Stimulated activated CD8-positive, alpha-beta memory T cell treated with anti-CD3 and anti-CD28 coated beads, Interleukin-15, amount 100 ng/mL, for 1 hour (primary cell): ENCODE measurements around the gene PDE9A.

ENCODE experiments used
- DNase-seq: peaks from one replicate; pipeline ENCODE4 v3.0.0-alpha.2; 2020; ENCODE audit warnings: low read depth

PDE9A gene

DNA sequence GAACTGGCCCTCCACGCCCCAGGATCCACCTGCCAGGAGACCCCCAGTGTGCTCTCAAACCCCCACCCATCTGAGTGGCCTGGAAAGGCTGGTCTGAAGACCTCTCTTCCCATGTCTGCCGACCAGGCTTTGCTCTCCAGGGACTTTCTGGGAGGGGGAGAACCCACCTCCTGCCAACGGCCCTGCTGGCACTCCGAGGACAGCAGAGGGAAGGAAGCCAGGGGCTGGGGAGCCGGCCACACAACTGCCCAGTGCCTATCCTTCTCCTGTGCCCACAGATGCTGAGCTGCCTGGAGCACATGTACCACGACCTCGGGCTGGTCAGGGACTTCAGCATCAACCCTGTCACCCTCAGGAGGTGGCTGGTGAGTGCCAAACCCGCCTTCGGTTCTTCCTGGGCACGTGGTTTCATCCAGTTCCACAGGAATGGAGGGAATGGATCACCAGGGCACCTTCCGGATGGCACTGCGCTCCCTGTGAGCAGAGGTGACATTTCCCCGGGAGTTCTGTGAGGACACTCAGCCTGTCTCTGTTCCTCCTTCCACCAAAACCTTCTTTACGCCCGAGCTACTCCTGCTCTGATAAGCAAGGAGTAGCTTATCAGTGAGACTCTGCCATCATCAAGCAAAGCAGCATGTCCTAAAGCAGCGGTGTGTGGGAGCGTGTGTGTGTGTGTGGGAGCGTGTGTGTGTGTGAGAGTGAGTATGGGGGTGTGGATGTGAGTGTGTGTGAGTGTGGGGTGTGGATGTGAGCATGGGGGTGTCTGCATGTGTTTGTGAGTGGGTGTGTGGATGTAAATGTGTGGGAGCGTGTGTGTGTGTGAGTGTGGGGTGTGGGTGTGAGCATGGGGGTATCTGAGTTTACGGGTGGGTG is 105.5 kb downstream of the PDE9A start:
- DNase-seq = no peak

DNA sequence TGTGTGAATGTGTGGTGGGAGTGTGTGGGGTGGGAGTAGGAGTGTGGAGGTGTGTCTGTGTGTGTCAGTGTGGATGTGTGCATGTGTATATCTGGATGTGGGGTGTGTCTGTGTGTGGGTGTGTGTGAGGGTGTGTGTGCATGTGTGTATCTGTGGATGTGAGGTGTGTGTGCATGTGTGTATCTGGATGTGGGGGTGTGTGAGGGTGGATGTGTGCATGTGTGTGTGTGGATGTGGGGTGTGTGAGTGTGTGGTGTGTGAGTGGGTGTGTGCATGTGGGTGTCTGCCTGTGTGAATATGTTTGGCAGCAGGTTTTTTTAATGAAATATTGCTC is 106.1 kb downstream of the PDE9A start:
- DNase-seq = no peak

DNA sequence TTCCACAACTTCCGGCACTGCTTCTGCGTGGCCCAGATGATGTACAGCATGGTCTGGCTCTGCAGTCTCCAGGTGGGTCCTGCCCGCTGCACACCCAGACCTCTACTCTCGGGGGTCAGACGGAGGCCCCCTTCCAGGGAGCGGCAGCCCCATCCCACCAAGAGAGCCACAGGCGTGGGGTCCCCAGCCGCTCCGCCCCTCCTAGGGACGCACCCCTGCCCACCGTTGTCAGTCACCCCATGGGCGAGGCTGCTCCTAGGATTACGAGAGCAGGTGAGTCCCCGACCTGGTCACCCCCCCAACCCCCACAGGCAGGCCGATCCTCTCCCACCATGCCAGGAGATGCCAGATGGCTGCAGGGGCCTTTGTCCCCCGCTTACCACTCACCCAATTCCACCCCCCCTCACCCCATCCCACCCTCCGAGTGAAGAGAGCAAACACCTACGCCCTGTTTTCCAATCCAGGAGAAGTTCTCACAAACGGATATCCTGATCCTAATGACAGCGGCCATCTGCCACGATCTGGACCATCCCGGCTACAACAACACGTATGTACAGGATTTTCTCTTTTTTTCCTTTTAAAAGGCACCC is 107.0 kb downstream of the PDE9A start:
- no peak for DNase-seq

DNA sequence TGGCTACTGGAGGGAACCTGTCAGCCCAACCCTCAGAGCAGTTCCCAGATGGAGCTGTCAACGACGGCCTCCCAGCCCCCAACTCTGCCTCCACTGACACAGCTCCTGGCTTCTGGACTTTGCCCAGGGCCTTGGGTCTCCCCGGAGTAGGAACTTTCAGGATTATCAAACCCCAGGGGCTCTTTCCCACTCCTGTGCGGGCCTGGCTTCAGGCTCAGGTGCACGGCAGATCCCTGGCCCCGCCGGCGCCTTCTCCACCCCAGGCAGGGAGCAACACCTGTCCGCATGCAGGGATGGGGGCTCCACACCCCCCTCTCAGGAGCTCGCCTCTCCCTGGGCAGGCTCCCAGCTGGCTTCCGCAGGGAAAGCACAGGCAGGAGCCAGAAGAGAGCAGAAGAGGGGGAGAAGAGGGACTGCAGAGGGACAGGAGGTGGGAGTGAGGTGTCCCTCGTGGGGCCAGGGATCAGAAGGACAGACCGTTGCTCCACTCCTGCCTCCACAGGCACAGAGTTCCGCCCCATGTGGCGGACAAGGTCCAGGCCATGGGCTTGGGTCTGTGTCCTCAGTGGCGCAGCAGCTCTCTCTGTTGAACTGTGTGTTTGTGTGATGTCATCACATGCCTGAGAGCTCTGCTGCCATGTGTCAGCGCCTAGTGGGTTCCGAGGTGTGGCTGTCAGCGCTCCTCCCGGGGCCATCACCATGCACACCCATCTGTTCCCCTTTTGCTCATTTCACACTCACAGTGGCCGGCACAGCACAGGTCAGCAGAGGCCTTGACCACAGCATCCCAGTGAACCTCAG is 107.7 kb downstream of the PDE9A start:
- no peak for DNase-seq

DNA sequence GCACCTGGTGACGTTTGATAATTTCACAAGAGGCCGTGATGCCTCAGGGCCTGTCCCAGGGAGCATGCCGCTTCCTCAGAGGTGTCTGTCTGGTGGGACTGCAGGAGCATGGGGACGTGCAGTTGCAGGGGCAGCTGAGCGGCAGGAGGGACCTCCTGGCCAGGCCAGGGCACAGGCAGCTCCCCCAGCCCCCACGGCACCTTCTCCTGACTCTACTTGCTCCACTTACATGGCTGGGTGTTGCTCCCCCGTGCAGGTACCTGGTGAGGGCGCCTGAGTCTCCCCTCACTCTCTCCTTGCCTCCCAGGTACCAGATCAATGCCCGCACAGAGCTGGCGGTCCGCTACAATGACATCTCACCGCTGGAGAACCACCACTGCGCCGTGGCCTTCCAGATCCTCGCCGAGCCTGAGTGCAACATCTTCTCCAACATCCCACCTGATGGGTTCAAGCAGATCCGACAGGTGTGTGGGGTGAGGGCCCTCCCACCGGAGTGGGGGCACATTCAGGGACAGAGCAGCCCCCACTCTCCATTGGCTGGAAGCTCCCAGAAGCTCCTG is 108.4 kb downstream of the PDE9A start:
- no peak for DNase-seq

DNA sequence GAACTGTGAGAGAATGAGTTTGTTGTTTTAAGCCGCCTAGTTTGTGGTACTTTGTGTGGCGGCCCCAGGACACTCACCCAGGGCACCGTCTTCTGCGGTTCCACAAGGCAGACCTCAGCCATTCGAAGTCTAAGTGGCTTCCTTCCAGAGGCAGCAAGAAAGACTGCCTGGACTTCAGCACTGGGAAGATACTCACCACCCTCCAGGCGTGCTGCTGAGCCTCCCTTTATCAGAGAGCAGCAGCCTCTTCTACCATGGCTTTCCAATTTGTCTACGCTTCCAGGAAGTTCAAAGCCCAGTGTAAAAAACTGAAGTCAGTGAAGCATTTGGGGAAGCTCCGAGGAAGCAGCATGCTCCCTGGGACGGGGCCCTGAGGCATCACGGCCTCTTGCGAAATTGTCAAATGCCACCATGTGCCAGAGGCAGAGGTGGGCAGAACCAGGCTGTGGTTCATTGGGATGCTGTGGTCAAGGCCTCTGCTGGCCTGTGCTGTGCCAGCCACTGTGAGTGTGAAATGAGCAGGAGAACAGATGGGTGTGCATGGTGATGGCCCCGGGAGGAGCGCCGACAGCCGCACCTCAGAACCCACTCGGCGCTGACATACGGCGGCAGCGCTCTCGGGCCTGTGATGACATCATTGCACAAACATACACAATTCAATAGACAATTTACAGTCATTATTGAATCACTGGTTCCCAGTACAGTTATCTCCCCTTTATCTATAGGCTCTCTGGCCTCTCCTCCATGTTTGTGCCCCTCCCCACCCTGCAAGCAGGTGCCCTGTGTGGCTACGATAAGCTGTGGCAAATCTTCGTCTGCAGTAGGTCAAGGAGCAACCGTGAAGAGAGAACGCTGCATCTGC is 110.4 kb downstream of the PDE9A start:
- DNase-seq = no peak

DNA sequence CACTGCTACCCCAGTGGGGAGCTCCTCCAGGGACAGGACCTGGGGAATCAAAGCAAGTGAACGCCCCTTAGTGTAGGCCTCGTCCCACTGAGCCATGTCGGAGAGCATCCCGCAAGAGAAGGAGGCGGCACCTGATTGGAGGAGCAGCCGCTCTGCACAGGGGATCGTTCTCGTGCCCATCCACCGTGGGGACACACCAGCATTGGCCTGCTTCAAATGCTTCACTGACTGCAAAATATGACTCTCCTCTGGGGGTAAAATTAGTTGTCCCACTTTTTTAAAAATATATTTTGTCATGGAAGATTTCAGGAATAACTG is 111.0 kb downstream of the PDE9A start:
- DNase-seq = no peak

DNA sequence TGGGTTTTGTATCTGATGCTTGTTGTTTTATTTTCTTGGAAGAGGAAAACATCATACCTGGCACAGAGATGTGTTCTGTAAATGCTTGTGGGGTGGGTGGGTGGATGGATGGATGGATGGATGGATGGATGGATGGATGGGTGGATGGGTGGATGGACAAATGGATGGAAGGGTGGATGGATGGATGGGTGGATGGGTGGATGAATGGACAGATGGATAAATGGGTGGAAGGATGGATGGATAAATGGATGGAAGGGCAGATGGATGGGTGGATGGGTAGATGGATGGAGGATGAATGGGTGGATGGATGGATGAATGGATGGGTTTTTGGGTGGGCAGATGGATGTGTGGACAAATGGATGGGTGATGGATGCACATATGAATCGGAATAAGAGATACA is 111.5 kb downstream of the PDE9A start:
- no peak for DNase-seq

DNA sequence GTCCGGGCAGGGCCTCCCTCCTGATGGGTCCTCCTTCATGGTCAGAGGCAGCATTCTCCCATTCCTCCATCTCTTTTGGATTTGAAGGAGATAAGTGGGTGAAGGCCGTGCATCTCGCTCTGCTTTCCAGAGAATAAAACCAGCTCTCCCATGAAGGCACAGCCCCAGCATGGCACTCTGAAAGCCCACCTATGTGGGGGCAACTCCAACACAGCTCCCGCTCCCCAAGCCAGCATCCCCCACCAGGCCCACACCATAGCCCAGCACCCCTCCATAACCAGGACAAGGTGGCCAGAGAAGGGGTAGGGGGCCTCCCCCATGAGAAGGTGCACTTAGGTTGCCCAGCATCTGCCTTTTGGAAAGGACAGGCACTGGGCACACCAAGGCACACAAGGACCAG is 112.2 kb downstream of the PDE9A start:
- DNase-seq = no peak

DNA sequence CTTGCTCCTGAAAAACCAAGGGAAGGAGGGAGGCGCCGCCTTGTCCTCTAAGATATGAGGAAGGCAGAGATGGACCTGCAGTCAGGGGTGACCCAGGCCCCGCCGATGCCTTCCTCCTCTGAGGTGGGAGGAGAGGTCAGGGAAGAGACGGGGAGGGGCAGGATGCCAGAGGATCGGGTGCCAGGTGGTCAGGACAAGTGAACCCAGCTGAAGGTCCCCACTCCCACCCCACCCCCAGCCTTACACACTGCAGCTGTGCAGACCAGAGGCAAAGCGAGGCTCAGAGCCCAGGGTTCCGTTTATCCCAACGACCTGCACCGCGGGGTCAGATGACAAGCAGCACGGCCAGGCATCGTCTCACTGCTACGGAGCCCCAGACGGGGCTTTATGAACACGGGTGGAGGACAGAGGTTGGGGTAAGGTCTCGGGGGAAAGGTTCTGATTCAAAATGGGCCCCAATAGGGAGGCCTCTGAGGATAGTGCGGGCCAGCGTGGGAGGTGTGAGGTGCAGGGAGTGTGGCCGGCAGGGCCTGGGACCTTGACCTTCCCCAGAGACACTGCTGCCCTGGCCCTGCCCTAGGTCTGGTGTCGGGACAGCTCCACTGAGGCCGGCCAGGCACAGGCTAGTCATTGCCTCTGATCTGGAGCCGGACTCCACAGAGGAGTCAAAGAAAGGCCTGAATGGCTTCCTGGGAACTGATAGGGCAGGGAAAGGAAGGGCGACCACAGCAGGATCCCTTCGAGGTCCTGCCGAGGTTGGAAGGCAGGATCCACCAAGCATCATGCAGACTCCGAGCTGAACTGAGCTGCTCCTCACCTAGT is 113.5 kb downstream of the PDE9A start:
- no peak for DNase-seq

DNA sequence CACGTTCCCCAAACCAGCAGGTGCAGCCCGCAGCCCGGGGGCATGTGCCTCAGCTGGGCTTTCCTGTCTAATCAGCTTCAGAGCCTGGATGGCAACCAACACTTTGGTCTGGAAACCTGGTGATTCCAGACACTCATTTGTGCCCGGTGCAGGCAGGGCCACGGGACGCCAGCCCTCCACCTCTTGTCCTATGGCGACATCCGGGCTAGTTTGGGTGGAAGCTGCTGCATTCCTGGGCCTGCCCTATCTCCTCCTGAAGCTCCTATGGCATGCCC is 114.1 kb downstream of the PDE9A start:
- no peak for DNase-seq

DNA sequence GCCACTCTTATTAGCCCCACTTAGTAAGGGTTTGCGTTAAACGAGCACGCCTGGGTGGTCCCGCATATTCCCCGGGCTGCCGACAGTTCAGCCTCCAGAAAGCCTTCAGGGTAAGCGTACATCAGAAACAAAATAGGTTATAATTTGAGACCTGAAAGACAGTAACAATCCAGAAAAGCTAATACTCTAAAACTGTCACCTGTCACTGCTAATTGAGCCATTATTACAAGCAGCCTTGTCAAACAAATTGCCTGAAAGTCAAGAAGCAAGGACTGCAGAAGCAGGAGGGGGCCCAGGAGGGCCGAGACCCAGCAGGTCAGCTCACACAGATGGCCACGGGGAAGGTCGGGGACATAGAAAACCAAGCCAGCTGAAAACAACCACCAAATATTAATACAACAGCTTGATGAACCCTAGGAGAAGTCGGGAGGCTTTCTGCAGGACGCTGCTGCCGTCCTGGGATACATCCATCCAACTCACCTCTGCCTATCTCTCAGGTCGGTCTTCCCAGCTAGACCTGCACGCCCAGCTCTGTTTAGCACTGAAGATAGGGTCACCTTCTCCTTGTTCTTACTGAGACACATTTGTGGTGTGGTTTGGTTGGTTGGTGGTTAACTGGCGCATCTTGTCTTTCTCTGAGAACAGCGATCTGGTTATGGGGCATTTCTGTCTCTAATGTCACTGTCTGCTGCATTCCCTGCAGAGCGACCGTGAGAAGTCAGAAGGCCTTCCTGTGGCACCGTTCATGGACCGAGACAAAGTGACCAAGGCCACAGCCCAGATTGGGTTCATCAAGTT is 115.1 kb downstream of the PDE9A start:
- no peak for DNase-seq

DNA sequence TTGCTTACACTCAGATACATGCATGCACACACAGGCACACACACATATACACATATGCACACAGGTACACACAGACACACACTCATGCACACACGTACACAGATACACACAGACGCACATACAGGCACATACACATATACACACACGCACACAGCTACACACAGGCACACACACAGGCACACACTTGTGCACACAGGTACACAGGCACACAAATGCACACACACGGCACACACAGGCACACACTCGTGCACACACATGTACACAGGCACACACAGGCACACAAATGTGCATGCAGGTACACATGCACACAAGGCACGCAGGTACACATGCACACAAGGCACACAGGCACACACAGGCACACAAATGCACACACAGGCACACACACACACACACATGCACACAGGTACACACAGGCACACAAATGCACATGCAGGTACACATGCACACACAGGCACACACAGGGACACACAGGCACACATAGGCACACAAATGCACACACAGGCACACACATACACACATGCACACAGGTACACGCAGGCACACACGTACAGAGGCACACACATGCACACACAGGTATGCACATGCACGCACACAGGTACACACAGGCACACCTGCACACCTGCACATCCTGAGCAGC is 115.9 kb downstream of the PDE9A start:
- DNase-seq = no peak

DNA sequence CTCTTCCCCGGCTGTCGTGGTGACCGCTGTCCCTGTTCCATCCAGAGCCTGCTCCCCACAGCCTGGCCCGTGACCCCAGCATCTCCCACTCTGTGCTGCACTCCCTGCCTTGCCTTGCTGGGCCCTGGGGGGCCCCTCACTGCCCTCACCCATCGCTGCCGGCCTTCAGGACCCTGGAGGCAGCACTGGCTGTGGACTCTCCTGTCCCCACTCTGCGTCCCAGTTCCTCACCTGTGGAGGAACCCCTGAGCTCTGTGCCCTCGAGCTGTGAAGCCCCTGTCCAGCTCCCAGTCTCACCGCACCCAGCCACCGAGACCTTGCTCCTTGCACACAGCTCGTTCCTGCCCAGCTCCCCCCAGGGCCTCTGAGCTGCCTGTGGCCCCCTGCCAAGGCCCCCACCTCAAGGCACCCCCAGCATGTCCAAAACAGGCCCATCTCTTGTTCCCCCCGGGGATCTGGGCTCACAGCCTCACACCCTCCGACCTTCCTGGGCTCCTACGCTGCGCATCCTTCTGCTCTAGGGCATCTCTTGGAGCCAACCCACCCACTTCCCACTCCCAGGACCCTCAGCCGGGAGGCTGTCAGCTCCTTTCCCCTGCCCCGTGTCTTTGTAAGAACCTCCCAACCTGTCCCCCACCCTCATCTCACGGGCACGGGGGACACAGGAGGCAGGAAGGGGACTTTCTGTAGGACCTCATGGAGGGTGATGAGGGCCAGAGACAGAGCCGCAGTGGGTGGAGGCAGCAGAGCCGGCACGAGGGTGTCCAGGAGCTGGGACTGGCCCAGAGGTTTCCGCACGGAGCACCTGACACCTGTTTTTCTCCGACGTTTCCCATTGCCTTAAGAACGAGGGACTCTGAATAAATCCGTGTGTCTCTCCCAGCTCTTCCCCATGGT is 116.6 kb downstream of the PDE9A start:
- DNase-seq = no peak

DNA sequence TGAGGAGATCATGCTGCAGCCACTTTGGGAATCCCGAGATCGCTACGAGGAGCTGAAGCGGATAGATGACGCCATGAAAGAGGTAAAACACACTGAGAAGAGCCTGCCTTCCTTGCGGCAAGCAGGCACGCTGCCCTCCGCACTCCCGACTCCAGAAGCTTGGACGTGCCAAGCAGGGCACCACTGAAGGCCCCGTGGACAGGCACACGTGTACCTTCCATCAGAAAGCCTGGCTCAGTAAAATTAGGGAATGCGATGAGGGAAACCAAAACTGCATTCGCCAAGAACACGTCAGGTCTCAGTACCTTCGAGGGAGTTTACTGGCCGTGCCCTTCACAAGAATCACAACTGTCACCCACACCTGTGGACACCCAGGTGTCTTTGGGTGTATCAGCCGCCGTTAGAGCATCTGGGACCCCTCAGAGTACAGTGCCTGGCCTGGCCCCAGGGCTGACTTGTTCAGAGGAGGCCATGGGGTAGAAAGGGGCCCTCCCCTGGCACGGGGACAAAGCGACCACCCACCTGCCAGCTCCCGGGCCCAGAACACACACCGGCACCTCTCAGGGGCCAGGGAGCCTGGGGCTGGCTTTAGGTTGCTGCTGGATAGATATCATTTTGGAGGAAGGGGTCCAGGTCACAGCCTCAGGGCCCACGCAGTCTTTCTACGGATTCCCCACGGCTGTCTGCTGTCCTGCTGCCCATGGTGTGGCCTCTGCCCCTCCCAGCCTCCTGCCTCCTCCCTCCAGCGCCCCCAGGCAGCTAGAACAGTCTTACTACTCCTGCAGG is 117.5 kb downstream of the PDE9A start:
- no peak for DNase-seq

DNA sequence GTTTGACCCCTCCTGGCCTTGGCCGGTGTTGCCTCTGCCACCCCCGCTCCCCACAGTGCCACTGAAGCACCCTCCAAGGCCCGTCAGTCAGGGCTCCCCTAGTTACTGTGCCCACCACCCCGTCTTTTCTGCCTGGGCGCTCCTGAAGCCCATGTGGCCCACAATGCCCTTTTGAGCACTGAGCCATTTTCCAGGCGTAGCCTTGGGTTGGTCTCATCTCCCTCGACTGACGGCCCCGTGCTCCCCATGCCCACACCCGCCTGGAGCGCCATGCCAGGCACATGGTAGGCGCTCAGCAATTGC is 118.0 kb downstream of the PDE9A start:
- no peak for DNase-seq

DNA sequence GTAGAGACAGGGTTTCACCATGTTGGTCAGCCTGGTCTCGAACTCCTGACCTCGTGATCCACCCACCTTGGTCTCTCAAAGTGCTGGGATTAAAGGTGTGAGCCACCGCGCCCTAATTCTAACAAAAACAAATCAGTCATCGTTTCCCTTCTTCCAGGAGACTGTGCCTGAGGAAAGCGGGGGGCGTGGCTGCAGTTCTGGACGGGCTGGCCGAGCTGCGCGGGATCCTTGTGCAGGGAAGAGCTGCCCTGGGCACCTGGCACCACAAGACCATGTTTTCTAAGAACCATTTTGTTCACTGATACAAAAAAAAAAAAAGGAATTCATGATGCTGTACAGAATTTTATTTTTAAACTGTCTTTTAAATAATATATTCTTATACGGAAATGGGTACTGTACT is 121.7 kb downstream of the PDE9A start:
- DNase-seq = no peak

DNA sequence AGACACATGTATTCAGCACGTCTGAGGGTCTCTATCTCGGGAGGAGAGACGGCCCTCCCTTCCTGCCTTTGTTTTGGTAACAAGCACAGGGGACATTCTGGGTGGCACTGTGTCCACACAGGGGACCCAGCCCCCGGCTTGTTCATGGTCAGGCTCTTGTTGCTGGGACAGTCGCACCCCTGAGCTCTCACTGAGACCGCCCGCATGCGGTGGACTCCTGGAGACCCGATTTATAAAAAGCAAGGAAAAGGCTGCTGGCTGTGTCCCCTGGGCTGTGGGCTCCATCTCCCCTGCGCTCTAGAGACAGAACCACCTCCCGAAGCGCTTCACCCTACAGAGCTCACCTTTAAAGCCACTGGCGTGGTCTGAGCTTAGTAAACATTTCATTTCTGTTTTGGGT is 122.5 kb downstream of the PDE9A start:
- no peak for DNase-seq
